Measurements from ENCODE around the gene ATP1A1.

The ATP1A1 gene

GRCh38 chr1:116392717-116393404 lies 19.8 kb downstream of the ATP1A1 start:
- no peak for DNase-seq

DNA sequence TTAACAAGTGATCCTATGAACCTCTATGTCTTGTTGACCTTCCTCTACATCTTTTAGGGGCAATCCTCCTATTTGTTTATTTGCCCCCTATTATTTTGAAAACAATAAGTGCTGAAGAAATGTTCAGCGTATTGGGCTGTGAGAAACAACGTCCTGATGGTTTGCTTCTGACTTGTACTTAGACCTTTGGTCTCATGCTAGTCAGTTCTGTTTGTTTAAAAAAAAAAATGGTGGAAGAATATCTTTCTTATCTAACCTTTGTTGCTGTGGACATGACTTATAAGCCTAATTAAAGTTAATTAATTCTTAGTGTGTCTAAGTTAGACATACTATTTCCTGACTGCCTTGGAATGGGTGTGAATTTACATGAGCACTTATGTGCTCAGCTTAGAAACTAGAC lies 20.7 kb downstream of the ATP1A1 start:
- DNase-seq: no peak

- DNase-seq: no peak
Observed at GRCh38 chr1:116394270-116394669, 21.2 kb downstream of the ATP1A1 start.

DNA sequence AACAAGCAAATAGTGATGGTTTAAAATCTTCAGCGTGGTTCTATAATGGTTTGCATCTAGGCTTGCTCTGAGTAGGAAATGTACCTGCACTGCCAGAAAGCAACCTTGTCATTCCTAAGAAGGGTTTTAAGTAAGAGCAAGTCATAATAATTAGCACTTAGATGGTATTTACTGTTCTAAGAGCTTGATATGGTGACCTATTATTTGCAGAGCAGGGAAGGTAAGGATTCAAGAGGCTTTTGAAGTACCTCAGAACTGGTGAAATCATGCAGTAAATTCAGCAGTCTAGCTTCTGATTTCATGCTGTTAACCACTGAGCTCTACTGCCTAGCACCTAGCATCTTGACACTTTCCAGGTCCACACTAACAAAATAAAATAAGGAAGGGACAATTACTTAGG lies 23.7 kb downstream of the ATP1A1 start:
- DNase-seq: no peak

- no peak for DNase-seq
Observed at GRCh38 chr1:116397728-116398127, 24.7 kb downstream of the ATP1A1 start.

DNA sequence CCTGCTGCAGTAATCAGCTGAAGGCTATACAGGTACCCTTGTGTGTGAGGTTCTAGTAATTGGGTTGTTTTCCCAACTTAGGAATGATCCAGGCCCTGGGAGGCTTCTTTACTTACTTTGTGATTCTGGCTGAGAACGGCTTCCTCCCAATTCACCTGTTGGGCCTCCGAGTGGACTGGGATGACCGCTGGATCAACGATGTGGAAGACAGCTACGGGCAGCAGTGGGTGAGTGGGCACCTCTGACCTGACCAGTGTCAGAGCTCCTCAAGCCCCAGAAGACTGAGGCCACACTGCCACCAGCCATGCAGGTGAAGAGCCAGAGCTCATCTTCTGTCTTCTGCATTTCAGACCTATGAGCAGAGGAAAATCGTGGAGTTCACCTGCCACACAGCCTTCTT lies 27.7 kb downstream of the ATP1A1 start:
- DNase-seq: no peak

DNA sequence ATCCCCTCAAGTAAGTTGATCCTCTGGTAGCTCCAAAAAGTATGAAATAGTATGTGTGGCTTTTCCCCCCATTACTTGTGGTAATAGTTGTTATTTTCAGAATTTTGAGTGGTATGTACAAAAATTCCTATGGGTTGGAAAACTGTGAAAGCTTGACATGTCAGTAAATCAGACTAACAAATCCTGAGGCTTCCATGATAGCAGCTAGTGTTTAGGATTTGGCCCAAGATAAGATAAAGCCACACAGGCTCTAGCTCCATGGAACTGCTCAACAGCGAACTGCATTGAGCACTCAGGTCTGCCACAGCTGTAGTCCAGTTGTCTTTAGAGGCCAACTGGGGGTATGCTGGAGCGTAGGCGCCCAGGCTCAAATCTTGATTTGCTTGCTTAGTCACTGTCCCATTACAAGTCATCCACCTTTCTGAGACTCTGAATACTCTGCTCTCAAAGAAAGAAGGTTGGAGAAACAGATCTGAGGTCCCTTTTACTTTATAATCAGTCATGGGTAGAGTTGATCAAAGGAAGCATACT lies 28.7 kb downstream of the ATP1A1 start:
- DNase-seq: no peak

GRCh38 chr1:116402333-116402732 lies 29.3 kb downstream of the ATP1A1 start:
- no peak for DNase-seq

DNA sequence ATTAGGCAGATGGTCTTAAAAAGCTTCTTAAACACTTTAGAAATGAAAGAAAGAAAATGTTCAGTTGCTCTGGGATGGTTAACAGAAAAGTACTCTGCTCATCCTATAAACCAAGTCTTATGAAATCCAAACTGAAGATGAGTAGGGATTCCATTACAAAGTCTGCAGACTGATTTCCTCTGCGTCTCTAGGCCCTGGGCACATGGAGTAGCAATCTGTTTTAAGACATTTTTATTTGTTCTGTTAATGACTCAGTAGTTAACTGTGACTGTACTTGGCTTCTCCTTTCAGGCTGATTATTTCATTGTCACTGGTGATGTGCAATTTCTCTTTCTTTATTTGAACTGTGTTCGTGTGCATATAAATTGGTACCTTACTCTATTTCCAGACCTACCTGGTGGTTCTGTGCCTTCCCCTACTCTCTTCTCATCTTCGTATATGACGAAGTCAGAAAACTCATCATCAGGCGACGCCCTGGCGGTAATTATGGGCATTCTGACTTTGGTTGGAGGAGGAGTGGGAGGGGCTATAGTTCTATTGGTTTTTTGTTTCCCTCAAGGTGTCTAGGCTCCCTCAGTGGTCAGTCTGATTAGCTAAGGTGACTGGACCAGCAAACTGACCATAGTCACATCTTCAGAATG lies 30.6 kb downstream of the ATP1A1 start:
- no peak for DNase-seq

DNA sequence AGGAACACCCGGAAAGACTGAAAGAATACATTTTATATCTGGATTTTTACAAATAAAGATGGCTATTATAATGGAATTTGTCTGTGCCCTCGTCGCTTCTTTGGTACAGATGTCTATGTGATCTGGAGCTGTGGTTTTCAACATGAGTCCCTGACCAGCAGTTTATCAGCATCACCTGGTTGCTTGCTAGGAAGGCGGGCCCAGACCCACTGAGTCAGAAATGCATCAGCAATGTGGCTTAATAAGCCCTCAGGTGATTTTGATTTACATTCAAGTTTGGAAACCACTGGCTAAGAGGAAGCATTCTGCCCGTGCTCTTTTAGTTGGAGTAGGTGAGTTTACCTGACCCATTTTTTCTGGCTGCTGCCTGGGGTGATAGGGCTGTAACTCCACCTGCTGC lies 31.7 kb downstream of the ATP1A1 start:
- no peak for DNase-seq

DNA sequence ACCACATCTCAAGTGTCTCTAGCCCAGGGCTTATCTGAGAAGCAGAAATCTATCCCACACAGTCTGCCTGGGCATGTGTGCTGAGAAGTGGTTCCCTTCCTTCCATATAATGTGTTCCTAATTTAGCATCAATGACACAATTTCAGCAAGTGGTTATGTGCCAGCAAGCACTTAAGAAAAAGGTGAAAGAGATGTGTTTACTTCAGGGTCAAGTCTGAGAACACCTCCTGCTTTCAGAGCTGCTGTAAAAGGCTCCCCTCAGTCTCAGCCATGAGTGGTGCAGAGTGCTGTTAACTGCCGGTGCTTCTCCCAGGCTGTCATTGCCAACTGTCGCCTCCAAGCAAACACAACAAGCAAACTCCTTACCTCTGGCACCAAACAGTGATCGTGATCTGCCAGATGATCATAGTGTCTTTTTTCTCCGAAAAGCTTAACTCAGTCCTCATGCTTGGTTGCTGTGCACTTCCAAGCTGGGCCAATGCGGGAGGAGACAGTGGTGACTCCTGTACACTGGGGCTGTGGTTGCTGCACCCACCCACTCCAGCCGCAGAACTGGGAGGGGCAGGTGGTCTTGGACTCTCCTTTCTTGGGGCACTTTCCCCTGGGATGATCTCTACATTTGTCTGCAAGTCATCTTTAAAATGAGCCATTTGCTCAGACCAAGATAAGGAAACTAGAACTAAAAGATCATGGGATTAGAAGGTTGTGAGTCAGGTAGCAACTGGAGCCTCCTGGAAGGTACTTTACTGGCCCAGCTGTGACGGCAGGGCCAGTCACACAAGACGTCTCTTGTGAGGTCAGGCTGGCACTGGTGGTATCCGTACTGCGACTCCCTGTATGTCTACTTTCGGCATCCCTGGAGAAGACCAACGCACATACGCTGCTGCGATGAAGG lies 32.4 kb downstream of the ATP1A1 start:
- no peak for DNase-seq

DNA sequence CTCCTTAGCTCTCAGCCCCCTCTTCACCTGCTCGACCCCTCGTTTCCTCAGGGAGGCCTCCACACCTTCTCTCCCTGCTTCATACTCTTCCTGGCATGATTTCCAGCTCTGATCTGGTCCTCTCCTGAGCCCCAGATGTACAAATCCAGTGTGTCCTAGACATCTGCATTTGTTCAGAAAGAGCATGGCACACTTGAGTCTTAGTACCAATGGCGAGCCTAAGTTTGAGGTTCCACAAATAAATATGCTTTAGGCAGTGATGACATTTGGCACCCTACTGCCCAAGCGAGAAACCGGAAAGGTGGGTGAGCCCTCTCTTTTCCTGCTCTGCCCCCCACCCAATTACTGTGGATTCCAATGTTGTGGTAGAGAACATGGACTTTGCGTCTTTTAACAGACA lies 34.0 kb downstream of the ATP1A1 start:
- DNase-seq: no peak

GRCh38 chr1:116408193-116408592 lies 35.1 kb downstream of the ATP1A1 start:
- no peak for DNase-seq

GRCh38 chr1:116408803-116409720 lies 36.0 kb downstream of the ATP1A1 start:
- no peak for DNase-seq

- no peak for DNase-seq
Observed at GRCh38 chr1:116409751-116410191, 36.7 kb downstream of the ATP1A1 start.

- peak; percentile 83 for DNase-seq
Observed at GRCh38 chr1:116411784-116412479, 38.9 kb downstream of the ATP1A1 start.

- DNase-seq: no peak
Observed at GRCh38 chr1:116412480-116412798, 39.4 kb downstream of the ATP1A1 start.

- no peak for DNase-seq
Observed at GRCh38 chr1:116412898-116413297, 39.9 kb downstream of the ATP1A1 start.

- no peak for DNase-seq
Observed at GRCh38 chr1:116413414-116413813, 40.4 kb downstream of the ATP1A1 start.

DNA sequence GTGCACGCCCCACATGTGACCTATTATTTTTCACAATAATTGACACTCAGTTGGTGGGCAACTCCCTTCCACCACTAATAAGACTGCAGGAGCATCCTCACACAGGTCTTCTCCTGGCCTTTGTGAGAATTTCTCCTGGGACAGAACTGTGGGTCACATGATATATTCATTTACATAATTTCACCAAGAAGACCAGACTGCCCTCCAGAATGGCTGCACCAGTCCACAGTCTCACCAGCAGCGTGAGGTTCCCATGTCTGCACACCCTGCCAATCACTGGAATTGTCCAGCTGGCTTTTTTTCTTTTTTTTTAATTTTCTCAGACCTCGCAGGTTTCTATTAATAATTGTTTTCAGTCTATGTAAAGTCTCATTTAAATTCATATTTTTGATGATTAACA lies 41.3 kb downstream of the ATP1A1 start:
- DNase-seq: no peak

DNA sequence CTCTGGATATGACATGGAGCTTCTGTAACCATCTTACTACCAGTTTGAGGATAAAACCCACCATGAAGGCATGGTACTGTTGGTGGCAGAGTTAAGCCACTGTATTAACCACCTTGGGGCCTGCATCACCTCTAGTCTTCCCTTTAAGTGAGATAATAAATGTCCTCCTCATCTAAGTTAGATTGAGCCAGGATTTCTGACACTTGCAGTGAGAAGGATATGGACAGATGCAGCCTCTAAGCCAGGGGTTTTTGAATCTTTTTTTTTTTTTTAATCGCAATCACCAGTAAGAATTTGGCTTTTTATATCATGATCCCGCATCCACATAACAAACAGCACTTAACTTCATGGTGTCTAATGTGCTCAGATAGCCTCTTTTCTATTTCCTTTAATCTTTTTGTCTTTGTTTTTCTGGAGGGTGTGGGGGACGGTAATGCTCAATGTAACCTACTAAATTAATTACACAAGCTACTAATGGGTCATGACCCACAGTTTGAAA lies 42.2 kb downstream of the ATP1A1 start:
- no peak for DNase-seq

All from fibroblast of skin of right biceps (primary cell).